WTC11 (cell line): ENCODE data around the gene CHDH. TPM values are rescaled to one million over a fixed set of nuclear protein-coding genes. Genes with fewer than 3 reads are reported as not detected.

Source experiments
- ATAC-seq: fragments of 200-7000 bp; cut with Tn5 transposase; 2 replicates; pipeline ENCODE4 v1.10.0; 2021; ENCODE audit warnings: mild to moderate bottlenecking, moderate library complexity
- CTCF ChIA-PET: fragments of 300-600 bp; sonication (Branson Sonifier 250); formaldehyde crosslinking; loops from one replicate; lab custom pipeline; 2021; ENCODE audit warnings: antibody characterized with exemption; lab: Charles Lee
- POLR2A ChIA-PET: fragments of 350-600 bp; sonication (Branson Sonifier 250); formaldehyde crosslinking; loops from one replicate; lab custom pipeline; 2021; ENCODE audit warnings: antibody characterized with exemption; lab: Charles Lee
- DNase-seq: peaks from one replicate; pipeline ENCODE4 v3.0.0; 2021; ENCODE audit warnings: low spot score
- H3K27ac Mint-ChIP-seq: 2 replicates; pipeline ENCODE4 v1.8.0; 2021; ENCODE audit warnings: mixed read lengths
- H3K27me3 Mint-ChIP-seq: 2 replicates; pipeline ENCODE4 v1.8.0; 2021; ENCODE audit warnings: low read depth, mild to moderate bottlenecking, moderate library complexity, mixed read lengths
- H3K36me3 Mint-ChIP-seq: 2 replicates; pipeline ENCODE4 v1.8.0; 2021; ENCODE audit warnings: mixed read lengths
- H3K4me1 Mint-ChIP-seq: 2 replicates; pipeline ENCODE4 v1.8.0; 2022; ENCODE audit warnings: mixed read lengths
- H3K4me3 Mint-ChIP-seq: 2 replicates; pipeline ENCODE4 v1.8.0; 2021; ENCODE audit warnings: mild to moderate bottlenecking, moderate library complexity, mixed read lengths
- H3K9me3 Mint-ChIP-seq: 2 replicates; pipeline ENCODE4 v1.8.0; 2021; ENCODE audit warnings: mixed read lengths
- AFF4 ChIP-seq: sonication (generic); formaldehyde crosslinking; IDR thresholded peaks from 2 replicates; pipeline ENCODE4 v1.8.1; 2023; ENCODE audit warnings: mild to moderate bottlenecking, missing genetic modification reagents, borderline replicate concordance
- ARID4B ChIP-seq: sonication (generic); formaldehyde crosslinking; IDR thresholded peaks from 2 replicates; pipeline ENCODE4 v1.8.0; 2023; ENCODE audit warnings: missing genetic modification reagents, mild to moderate bottlenecking, borderline replicate concordance
- ATF2 ChIP-seq: sonication (generic); formaldehyde crosslinking; IDR thresholded peaks from 2 replicates; pipeline ENCODE4 v1.8.1; 2022; ENCODE audit warnings: low read depth, missing genetic modification reagents, borderline replicate concordance
- CDX4 ChIP-seq: fragments of 250-450 bp; sonication (Bioruptor Pico); IDR thresholded peaks from 2 replicates; pipeline ENCODE4 v1.9.0; 2021; ENCODE audit warnings: moderate library complexity, mild to moderate bottlenecking, inconsistent platforms, borderline replicate concordance
- CREB1 ChIP-seq: sonication (generic); formaldehyde crosslinking; IDR thresholded peaks from 2 replicates; pipeline ENCODE4 v1.8.0; 2023; ENCODE audit warnings: mild to moderate bottlenecking, missing genetic modification reagents
- CREM ChIP-seq: sonication (generic); formaldehyde crosslinking; IDR thresholded peaks from 2 replicates; pipeline ENCODE4 v1.8.1; 2022; ENCODE audit warnings: mild to moderate bottlenecking, missing genetic modification reagents, moderate library complexity
- ESRRA ChIP-seq: sonication (generic); formaldehyde crosslinking; IDR thresholded peaks from 2 replicates; pipeline ENCODE4 v1.8.1; 2022; ENCODE audit warnings: mild to moderate bottlenecking, missing genetic modification reagents, borderline replicate concordance
- ETV6 ChIP-seq: sonication (generic); formaldehyde crosslinking; IDR thresholded peaks from 2 replicates; pipeline ENCODE4 v1.8.1; 2022; ENCODE audit warnings: mild to moderate bottlenecking, missing genetic modification reagents
- FOXP1 ChIP-seq: sonication (generic); formaldehyde crosslinking; IDR thresholded peaks from 2 replicates; pipeline ENCODE4 v1.8.0; 2022; ENCODE audit warnings: missing genetic modification reagents, mild to moderate bottlenecking, moderate library complexity, borderline replicate concordance
- GRHL2 ChIP-seq: fragments of 250-450 bp; sonication (Bioruptor Pico); IDR thresholded peaks from 2 replicates; pipeline ENCODE4 v1.8.0; 2022; ENCODE audit warnings: mild to moderate bottlenecking, moderate library complexity; ENCODE audit not compliant: insufficient replicate concordance, severe bottlenecking
- MAX ChIP-seq: sonication (generic); formaldehyde crosslinking; IDR thresholded peaks from 2 replicates; pipeline ENCODE4 v1.8.0; 2022; ENCODE audit warnings: mild to moderate bottlenecking, missing genetic modification reagents
- NFE2L1 ChIP-seq: sonication (generic); formaldehyde crosslinking; IDR thresholded peaks from 2 replicates; pipeline ENCODE4 v1.8.1; 2023; ENCODE audit warnings: missing genetic modification reagents
- TP53 ChIP-seq: sonication (generic); formaldehyde crosslinking; IDR thresholded peaks from 2 replicates; pipeline ENCODE4 v1.8.1; 2023; ENCODE audit warnings: mild to moderate bottlenecking, missing genetic modification reagents
- USF1 ChIP-seq: sonication (generic); formaldehyde crosslinking; IDR thresholded peaks from 2 replicates; pipeline ENCODE4 v1.8.0; 2022; ENCODE audit warnings: mild to moderate bottlenecking, missing genetic modification reagents
- ZMAT4 ChIP-seq: fragments of 250-450 bp; sonication (Bioruptor Pico); IDR thresholded peaks from 2 replicates; pipeline ENCODE4 v1.9.0; 2021; ENCODE audit warnings: mild to moderate bottlenecking
- total RNA-seq: library from RNA; stranded (reverse); gene quantifications from 3 replicates; pipeline ENCODE4 v1.2.3, GENCODE V29; 2021

Gene CHDH
- total RNA-seq, 1 experiment from 2014 or later: 11.7 TPM

- no peak for TF ChIP-seq ZMAT4
- TF ChIP-seq CREM (CRISPR knock-in tag): peak; percentile 89
- TF ChIP-seq FOXP1 (CRISPR knock-in tag): peak; percentile 97; the same call in 1 of the 2 replicates
- TF ChIP-seq ESRRA (CRISPR knock-in tag): peak; percentile 57; the same call in 1 of the 2 replicates
- peak; percentile 98 for TF ChIP-seq ETV6 (CRISPR knock-in tag)
- TF ChIP-seq CDX4 (CRISPR knock-in tag): no peak
- TF ChIP-seq TP53 (CRISPR knock-in tag): peak; percentile 90; the same call in 1 of the 2 replicates
- TF ChIP-seq ARID4B (CRISPR knock-in tag): no peak
- peak; percentile 96 for TF ChIP-seq MAX (CRISPR knock-in tag)
- peak; percentile 66; the same call in 1 of the 2 replicates for TF ChIP-seq USF1
- TF ChIP-seq NFE2L1 (CRISPR knock-in tag): peak; percentile 87
- no peak for TF ChIP-seq CREB1 (CRISPR knock-in tag)
- no peak for TF ChIP-seq ATF2
Measured at GRCh38 chr3:53846134-53846850, at the start of gene CHDH, which contains the start of gene IL17RB (continued).

- H3K4me3 Mint-ChIP-seq: peak overlapping the region; percentile 93
- no peak for TF ChIP-seq AFF4 (CRISPR knock-in tag)
- no peak for TF ChIP-seq GRHL2 (CRISPR knock-in tag)
- CTCF ChIA-PET: interaction anchor here (0.6 to 1.6 kb wide), 4 partner anchors 28 to 514 kb away, joined by 3 to 6 read pairs (median 4); no protein-coding TSS in a partner anchor
- ATAC-seq (no peak), DNase-seq (no peak)
- POLR2A ChIA-PET: interaction anchor here (0.8 to 1.5 kb wide), 5 partner anchors 10 to 243 kb away, joined by 3 to 6 read pairs (median 3); partner anchors contain the start of gene ACTR8
- no peaks in the 10 kb centered on the region for H3K9me3 Mint-ChIP-seq
- H3K4me1 Mint-ChIP-seq: peaks cover 23% of the 10 kb centered on the region
- peak overlapping the region; percentile 99 for H3K27ac Mint-ChIP-seq
- H3K27me3 Mint-ChIP-seq: peaks cover 24% of the 10 kb centered on the region
- peaks cover 10% of the 10 kb centered on the region for H3K36me3 Mint-ChIP-seq
Measured at GRCh38 chr3:53892286-53892637, 46.0 kb upstream of the CHDH start.
